GM18517 (cell line): ENCODE data around the gene RMND5B.
A peak's percentile ranks its signal among the peaks of the same experiment; 100 is the strongest.
"Not testable (repeated sequence)": the region's sequence is repeated elsewhere in the genome, so short reads cannot be mapped to it uniquely, and the experiment has no call there.

Experiments used
- ATAC-seq: cut with Tn5 transposase; IDR thresholded peaks from one replicate; pipeline ENCODE4 v1.9.1; 2021; ENCODE audit warnings: mild to moderate bottlenecking, moderate library complexity; ENCODE audit not compliant: unreplicated experiment

The RMND5B gene

GRCh38 chr5:178130576-178131445, at the start of gene RMND5B:
Gene RMND5B, plus strand, starts transcription at chr5:178131014. Its CDS starts 7,106 bp downstream, at chr5:178138120.
- peak; percentile 79 for ATAC-seq

- ATAC-seq = no peak
Observed at GRCh38 chr5:178081571-178082243, 49.1 kb upstream of the RMND5B start.

GRCh38 chr5:178083922-178084321, 46.9 kb upstream of the RMND5B start:
- no peak for ATAC-seq

- no peak for ATAC-seq
Observed at GRCh38 chr5:178085316-178085715, 45.5 kb upstream of the RMND5B start.

- no peak for ATAC-seq
Observed at GRCh38 chr5:178086266-178086665, 44.5 kb upstream of the RMND5B start.

GRCh38 chr5:178087199-178087598, 43.6 kb upstream of the RMND5B start:
- ATAC-seq = not testable (repeated sequence)

- ATAC-seq = no peak
Observed at GRCh38 chr5:178090856-178091255, 40.0 kb upstream of the RMND5B start.

- no peak for ATAC-seq
Observed at GRCh38 chr5:178093134-178093533, 37.7 kb upstream of the RMND5B start.

GRCh38 chr5:178094345-178094744, 36.5 kb upstream of the RMND5B start:
- ATAC-seq = no peak

GRCh38 chr5:178098685-178099084, 32.1 kb upstream of the RMND5B start:
- ATAC-seq = no peak

GRCh38 chr5:178103612-178104011, 27.2 kb upstream of the RMND5B start:
- ATAC-seq = no peak

- no peak for ATAC-seq
Observed at GRCh38 chr5:178104492-178104891, 26.3 kb upstream of the RMND5B start.

- no peak for ATAC-seq
Observed at GRCh38 chr5:178106086-178106485, 24.7 kb upstream of the RMND5B start.

GRCh38 chr5:178106556-178107239, 24.1 kb upstream of the RMND5B start:
- no peak for ATAC-seq

GRCh38 chr5:178107756-178108310, 23.0 kb upstream of the RMND5B start:
- no peak for ATAC-seq

- no peak for ATAC-seq
Observed at GRCh38 chr5:178108446-178108845, 22.4 kb upstream of the RMND5B start.

GRCh38 chr5:178108966-178109365, 21.8 kb upstream of the RMND5B start:
- no peak for ATAC-seq

- ATAC-seq = no peak
Observed at GRCh38 chr5:178110511-178110910, 20.3 kb upstream of the RMND5B start.

GRCh38 chr5:178111925-178112324, 18.9 kb upstream of the RMND5B start:
- no peak for ATAC-seq

GRCh38 chr5:178112545-178112944, 18.3 kb upstream of the RMND5B start:
- no peak for ATAC-seq

- ATAC-seq = peak; percentile 39
Observed at GRCh38 chr5:178113141-178113787, 17.6 kb upstream of the RMND5B start, which contains the start of gene N4BP3. Gene N4BP3, plus strand, starts transcription at chr5:178113532. Its CDS starts 6,052 bp downstream, at chr5:178119584.
